Suprapubic skin (tissue), 3 donors: Measurements from ENCODE around the gene LPP.

Source experiments
- CTCF ChIP-seq, 2 donors: fragments of 200-600 bp in 1 of 2; fragments of 450-650 bp in 1 of 2; sonication (generic) in 1 of 2; IDR thresholded peaks; one replicate each; pipeline ENCODE4 v1.5.1; 2016 to 2019; ENCODE audit warnings: antibody characterized with exemption in 2 of 2, mild to moderate bottlenecking in 1 of 2, moderate library complexity in 1 of 2
- EP300 ChIP-seq: sonication (generic); formaldehyde crosslinking; IDR thresholded peaks from one replicate; pipeline ENCODE4 v1.6.1; 2017; ENCODE audit warnings: antibody characterized with exemption

- no peak for TF ChIP-seq EP300
- no peak for TF ChIP-seq CTCF (IDR thresholded peaks at IDR 0.05)
These were observed 364.5 kb downstream of the LPP start for GRCh38 chr3:188518416-188518815.
